ENCODE data around the gene MSANTD7. TPM values are rescaled to one million over a fixed set of nuclear protein-coding genes. Genes with fewer than 3 reads are reported as not detected.

Gene MSANTD7
- total and polyA plus RNA-seq, 9 of the 15 experiments (the other 6 are each of a cell fraction or from before 2014, with no cell fraction given) = 5.2 to 27.3 (median 23.6) TPM

DNA sequence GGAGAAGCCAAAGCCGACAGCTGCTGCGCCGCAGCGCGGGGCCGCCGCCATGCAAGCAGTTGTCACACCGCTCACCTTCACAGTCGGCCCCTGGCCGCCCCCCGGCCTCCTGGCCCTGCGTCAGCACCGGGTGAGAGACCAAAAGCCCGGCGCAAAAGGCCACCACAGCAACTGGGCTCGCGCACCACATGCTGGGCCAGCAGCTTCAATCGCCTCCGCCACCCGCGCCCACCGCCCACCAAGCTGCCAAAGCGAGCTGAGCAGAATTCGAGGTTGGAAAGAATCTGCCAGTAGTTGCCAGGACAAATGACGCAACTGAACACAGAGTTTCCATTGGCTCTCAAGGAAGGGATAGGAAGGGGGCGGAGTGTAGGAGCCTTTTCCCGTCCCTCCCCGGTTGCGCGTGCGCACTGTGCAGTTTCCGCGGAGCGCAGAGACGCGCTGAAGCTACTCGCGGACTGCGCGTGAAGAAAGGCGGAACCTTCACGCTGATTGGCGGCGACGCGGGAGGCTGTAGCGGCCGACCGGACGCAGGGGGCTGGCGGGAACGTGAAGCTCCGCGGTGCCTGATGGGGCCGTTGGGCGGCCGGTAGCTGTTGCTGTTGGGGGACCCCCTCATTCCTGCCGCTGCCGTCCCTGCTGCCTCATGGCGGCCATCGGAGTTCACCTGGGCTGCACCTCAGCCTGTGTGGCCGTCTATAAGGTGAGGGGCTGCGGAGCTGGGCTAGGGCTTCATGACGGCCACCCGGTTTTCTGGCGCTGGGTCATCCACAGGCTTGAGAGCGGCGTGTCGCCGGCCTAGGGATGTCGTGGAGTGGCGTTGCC, at the start of gene MSANTD7, which contains the start of the genes CDNF and HSPA14 (continued):
- no peak for TF ChIP-seq PHTF2 (CRISPR knock-in tag; IDR thresholded peaks at IDR 0.05)
- no peak for TF ChIP-seq CHD4 (IDR thresholded peaks at IDR 0.05; ENCODE audit: insufficient read depth, insufficient replicate concordance, low read depth, low read length, poor library complexity, severe bottlenecking)
- no peak for TF ChIP-seq MTA1 (IDR thresholded peaks at IDR 0.05; ENCODE audit: borderline replicate concordance)
- TF ChIP-seq TRIM24 (IDR thresholded peaks at IDR 0.05) = no peak
- TF ChIP-seq KLF13 (tag; IDR thresholded peaks at IDR 0.05; ENCODE audit: borderline replicate concordance, low read depth) = no peak
- TF ChIP-seq ZNF282 (CRISPR knock-in tag; IDR thresholded peaks at IDR 0.05) = no peak
- no peak for TF ChIP-seq ZNF121 (CRISPR knock-in tag; conservative IDR thresholded peaks at IDR 0.05)
- TF ChIP-seq RB1 (IDR thresholded peaks at IDR 0.05; ENCODE audit: low read depth) = peak; percentile 96
- no peak for TF ChIP-seq SRSF1 (IDR thresholded peaks at IDR 0.05; ENCODE audit: low read depth, low read length)
- no peak for TF ChIP-seq MCM7 (IDR thresholded peaks at IDR 0.05)
- no peak for TF ChIP-seq CBFA2T3 (IDR thresholded peaks at IDR 0.05)
- no peak for TF ChIP-seq SNIP1 (IDR thresholded peaks at IDR 0.05; ENCODE audit: low read depth)
- TF ChIP-seq ZNF551 (CRISPR knock-in tag; IDR thresholded peaks at IDR 0.05) = no peak
- no peak for TF ChIP-seq ZNF436 (CRISPR knock-in tag; IDR thresholded peaks at IDR 0.05)
- no peak for TF ChIP-seq RNF2 (IDR thresholded peaks at IDR 0.05)
- no peak for TF ChIP-seq GABPB2 (CRISPR knock-in tag; conservative IDR thresholded peaks at IDR 0.05)
- peak; percentile 85; the same call in 1 of the 2 replicates for TF ChIP-seq SP1 (CRISPR knock-in tag; IDR thresholded peaks at IDR 0.05)
- TF ChIP-seq GABPB1 (CRISPR knock-in tag; IDR thresholded peaks at IDR 0.05) = peak; percentile 69
- TF ChIP-seq CEBPB (tag; IDR thresholded peaks at IDR 0.05) = peak; percentile 82
- TF ChIP-seq ZNF184 (CRISPR knock-in tag; IDR thresholded peaks at IDR 0.05) = no peak
- TF ChIP-seq, protein P1, sequence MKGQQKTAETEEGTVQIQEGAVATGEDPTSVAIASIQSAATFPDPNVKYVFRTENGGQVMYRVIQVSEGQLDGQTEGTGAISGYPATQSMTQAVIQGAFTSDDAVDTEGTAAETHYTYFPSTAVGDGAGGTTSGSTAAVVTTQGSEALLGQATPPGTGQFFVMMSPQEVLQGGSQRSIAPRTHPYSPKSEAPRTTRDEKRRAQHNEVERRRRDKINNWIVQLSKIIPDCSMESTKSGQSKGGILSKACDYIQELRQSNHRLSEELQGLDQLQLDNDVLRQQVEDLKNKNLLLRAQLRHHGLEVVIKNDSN (CRISPR knock-in tag; IDR thresholded peaks at IDR 0.05) = peak; percentile 43; the same call in 1 of the 2 replicates
- TF ChIP-seq, protein P2, sequence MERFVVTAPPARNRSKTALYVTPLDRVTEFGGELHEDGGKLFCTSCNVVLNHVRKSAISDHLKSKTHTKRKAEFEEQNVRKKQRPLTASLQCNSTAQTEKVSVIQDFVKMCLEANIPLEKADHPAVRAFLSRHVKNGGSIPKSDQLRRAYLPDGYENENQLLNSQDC (CRISPR knock-in tag; IDR thresholded peaks at IDR 0.05) = no peak
- TF ChIP-seq, protein P3, sequence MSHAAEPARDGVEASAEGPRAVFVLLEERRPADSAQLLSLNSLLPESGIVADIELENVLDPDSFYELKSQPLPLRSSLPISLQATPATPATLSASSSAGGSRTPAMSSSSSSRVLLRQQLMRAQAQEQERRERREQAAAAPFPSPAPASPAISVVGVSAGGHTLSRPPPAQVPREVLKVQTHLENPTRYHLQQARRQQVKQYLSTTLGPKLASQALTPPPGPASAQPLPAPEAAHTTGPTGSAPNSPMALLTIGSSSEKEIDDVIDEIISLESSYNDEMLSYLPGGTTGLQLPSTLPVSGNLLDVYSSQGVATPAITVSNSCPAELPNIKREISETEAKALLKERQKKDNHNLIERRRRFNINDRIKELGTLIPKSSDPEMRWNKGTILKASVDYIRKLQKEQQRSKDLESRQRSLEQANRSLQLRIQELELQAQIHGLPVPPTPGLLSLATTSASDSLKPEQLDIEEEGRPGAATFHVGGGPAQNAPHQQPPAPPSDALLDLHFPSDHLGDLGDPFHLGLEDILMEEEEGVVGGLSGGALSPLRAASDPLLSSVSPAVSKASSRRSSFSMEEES (CRISPR knock-in tag; IDR thresholded peaks at IDR 0.05) = no peak
- TF ChIP-seq, protein P4, sequence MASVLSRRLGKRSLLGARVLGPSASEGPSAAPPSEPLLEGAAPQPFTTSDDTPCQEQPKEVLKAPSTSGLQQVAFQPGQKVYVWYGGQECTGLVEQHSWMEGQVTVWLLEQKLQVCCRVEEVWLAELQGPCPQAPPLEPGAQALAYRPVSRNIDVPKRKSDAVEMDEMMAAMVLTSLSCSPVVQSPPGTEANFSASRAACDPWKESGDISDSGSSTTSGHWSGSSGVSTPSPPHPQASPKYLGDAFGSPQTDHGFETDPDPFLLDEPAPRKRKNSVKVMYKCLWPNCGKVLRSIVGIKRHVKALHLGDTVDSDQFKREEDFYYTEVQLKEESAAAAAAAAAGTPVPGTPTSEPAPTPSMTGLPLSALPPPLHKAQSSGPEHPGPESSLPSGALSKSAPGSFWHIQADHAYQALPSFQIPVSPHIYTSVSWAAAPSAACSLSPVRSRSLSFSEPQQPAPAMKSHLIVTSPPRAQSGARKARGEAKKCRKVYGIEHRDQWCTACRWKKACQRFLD (CRISPR knock-in tag; IDR thresholded peaks at IDR 0.05) = no peak
- TF ChIP-seq ATF7 (IDR thresholded peaks at IDR 0.05) = peak; percentile 91
- no peak for TF ChIP-seq BCOR (IDR thresholded peaks at IDR 0.05)
- TF ChIP-seq ZNF583 (CRISPR knock-in tag; IDR thresholded peaks at IDR 0.05) = 0 out of 2 replicates have a peak, but pooled peaks have one; percentile 39
- TF ChIP-seq SMAD4 (CRISPR knock-in tag; conservative IDR thresholded peaks at IDR 0.05) = no peak; the same call in 1 of the 2 replicates
- TF ChIP-seq CREM (IDR thresholded peaks at IDR 0.05; ENCODE audit: low read depth) = peak; percentile 97

All from K562 (cell line).